HepG2 (cell line): ENCODE measurements around the gene SYTL2.

Source experiments
- HDAC2 ChIP-seq: sonication (generic); formaldehyde crosslinking; IDR thresholded peaks from 2 replicates; pipeline ENCODE4 v1.4.0; 2020; ENCODE audit warnings: missing genetic modification reagents
- PATZ1 ChIP-seq: sonication (generic); formaldehyde crosslinking; IDR thresholded peaks from 2 replicates; pipeline ENCODE4 v1.4.0; 2020; ENCODE audit warnings: missing genetic modification reagents
- ZKSCAN5 ChIP-seq: sonication (generic); formaldehyde crosslinking; IDR thresholded peaks from 2 replicates; pipeline ENCODE4 v1.5.1; 2020; ENCODE audit warnings: mild to moderate bottlenecking, missing genetic modification reagents
- ZNF143 ChIP-seq: sonication (generic); formaldehyde crosslinking; IDR thresholded peaks from 2 replicates; pipeline ENCODE4 v1.4.0; 2020; ENCODE audit warnings: missing genetic modification reagents
- ZNF274 ChIP-seq: sonication (generic); formaldehyde crosslinking; IDR thresholded peaks from 2 replicates; pipeline ENCODE4 v1.5.1; 2020; ENCODE audit warnings: mild to moderate bottlenecking, missing genetic modification reagents
- TF ChIP-seq, protein P1 (sequence below): sonication (generic); formaldehyde crosslinking; IDR thresholded peaks from 2 replicates; pipeline ENCODE4 v1.4.0; 2020; ENCODE audit warnings: missing genetic modification reagents

GRCh38 chr11:85663080-85663752, 147.7 kb downstream of the SYTL2 start:
- no peak for TF ChIP-seq ZKSCAN5 (CRISPR knock-in tag)
- TF ChIP-seq, protein P1, sequence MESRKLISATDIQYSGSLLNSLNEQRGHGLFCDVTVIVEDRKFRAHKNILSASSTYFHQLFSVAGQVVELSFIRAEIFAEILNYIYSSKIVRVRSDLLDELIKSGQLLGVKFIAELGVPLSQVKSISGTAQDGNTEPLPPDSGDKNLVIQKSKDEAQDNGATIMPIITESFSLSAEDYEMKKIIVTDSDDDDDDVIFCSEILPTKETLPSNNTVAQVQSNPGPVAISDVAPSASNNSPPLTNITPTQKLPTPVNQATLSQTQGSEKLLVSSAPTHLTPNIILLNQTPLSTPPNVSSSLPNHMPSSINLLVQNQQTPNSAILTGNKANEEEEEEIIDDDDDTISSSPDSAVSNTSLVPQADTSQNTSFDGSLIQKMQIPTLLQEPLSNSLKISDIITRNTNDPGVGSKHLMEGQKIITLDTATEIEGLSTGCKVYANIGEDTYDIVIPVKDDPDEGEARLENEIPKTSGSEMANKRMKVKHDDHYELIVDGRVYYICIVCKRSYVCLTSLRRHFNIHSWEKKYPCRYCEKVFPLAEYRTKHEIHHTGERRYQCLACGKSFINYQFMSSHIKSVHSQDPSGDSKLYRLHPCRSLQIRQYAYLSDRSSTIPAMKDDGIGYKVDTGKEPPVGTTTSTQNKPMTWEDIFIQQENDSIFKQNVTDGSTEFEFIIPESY (CRISPR knock-in tag) = no peak
- TF ChIP-seq PATZ1 = no peak
- no peak for TF ChIP-seq ZNF143 (CRISPR knock-in tag)
- no peak for TF ChIP-seq ZNF274 (CRISPR knock-in tag)
- no peak for TF ChIP-seq HDAC2 (CRISPR knock-in tag)
